ENCODE data around the gene OR1L4.

The OR1L4 gene, protein sequence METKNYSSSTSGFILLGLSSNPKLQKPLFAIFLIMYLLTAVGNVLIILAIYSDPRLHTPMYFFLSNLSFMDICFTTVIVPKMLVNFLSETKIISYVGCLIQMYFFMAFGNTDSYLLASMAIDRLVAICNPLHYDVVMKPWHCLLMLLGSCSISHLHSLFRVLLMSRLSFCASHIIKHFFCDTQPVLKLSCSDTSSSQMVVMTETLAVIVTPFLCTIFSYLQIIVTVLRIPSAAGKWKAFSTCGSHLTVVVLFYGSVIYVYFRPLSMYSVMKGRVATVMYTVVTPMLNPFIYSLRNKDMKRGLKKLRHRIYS

DNA sequence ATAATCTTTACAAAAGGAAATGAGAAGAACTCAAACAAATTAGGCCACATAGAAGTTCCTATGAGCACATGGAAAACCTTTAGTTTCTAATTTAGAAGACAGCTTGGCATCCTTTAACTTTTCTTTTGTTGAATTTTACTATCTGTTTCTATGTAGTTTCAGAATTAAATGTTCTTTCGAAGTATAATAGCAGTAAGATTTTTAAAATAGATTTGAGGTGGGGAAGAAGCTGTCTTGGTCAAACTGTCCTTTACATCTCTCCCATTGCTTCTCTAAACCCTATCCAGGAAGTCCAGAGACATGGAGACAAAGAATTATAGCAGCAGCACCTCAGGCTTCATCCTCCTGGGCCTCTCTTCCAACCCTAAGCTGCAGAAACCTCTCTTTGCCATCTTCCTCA, at the start of gene OR1L4:
TSS of gene OR1L4 (plus strand) at position 301 of the 400 bp plus-strand sequence. CDS start at position 301, 0 bp downstream.
- no peak for DNase-seq (ENCODE audit: low read depth)

DNA sequence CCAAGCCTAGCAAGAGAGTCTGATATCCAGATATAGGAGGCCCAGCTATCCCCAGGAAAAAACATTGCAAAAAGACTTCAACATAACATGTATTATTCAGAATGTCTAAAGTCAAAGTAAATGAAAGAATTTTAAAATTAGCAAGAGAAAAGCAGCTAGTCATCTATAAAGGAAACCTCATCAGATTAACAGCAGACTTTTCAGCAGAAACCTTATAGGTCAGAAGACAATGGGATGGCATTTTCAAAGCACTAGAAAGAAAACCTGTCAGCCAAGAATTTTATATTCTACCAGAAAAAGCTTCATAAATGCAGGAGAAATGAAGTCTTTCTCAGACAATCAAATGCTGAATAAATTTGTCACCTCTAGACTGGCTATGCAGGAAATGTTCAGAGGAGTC, 38.9 kb upstream of the OR1L4 start:
- DNase-seq (ENCODE audit: low read depth) = no peak

DNA sequence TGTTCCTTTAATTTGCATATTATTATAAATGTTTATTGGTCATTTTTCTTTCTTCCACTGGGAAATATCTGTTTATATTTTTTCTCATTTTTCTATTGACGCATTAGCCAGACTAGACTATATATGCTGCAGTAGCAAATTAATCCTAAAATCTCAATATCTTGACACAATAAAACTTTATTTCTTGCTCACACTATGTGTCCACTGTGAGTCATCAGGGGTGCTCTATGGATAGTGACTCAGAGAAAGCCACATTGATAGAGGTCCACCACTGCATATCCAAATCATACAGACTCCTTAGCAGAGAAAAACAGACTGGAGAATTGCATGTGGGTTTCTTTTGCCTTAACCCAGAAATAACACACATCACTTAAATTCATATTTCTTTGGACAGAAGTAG, 28.1 kb upstream of the OR1L4 start:
- no peak for DNase-seq (ENCODE audit: low read depth)

DNA sequence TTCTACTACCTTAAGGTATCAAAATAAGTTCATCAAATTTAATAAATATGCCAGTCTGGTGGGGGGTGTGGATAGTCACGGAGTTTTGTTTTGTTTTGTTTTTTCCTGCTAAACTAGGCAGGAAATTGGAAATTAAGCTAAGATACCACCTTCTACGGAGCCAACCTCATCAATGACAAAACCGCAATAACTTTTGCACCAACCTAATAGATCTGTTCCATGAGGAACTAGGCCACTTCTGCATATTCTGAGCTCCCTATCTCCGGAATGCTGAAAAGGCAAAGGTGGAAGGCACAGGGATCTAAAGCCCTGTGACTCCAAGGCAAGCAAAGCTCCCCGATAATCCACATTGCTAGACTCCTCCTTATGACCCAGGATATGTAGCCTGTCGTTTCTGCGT, 5.8 kb upstream of the OR1L4 start:
- DNase-seq (ENCODE audit: low read depth) = no peak

DNA sequence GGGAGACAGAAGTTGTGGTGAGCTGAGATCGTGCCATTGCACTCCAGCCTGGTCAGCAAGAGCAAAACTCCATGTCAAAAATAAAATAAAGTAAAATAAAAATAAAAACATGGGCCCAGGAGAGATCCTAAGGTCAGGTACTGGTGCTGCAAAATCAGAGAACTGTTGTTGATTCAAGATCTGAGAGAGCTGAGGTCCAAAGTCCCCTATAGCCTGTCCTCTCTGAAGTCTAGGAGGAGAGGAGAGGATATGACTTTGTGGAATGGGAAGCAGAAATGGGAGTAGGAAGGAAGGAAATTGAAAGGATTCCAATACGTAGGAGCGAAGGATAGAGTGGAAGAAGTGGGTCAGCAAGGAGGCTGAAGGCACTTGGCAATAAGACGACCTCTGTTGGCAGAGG, 4.6 kb upstream of the OR1L4 start:
- DNase-seq (ENCODE audit: low read depth) = no peak

DNA sequence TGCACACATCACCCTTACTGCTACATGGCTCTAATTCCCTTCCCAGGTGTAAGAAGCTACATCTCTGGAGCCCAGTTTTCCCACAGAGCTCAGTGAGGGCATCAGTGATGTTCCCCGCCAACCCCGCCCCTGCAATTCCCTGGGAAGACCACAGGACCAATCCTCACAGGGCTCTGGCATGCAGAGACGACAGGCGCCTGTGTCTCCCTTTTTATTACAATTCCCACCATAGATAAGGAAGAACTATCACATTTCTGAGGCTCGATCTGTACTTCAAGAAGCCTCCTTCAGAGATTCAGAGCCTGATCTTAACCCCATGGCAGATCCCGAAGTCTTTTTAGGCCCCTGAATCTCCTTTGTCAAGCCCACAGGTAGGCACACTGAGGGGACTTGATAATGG, 18.2 kb downstream of the OR1L4 start, which contains the start of gene OR1L6:
TSS of gene OR1L6 (plus strand) at position 301 of the 400 bp plus-strand sequence. CDS start 7,545 bp downstream, outside the sequence.
- no peak for DNase-seq (ENCODE audit: low read depth)

DNA sequence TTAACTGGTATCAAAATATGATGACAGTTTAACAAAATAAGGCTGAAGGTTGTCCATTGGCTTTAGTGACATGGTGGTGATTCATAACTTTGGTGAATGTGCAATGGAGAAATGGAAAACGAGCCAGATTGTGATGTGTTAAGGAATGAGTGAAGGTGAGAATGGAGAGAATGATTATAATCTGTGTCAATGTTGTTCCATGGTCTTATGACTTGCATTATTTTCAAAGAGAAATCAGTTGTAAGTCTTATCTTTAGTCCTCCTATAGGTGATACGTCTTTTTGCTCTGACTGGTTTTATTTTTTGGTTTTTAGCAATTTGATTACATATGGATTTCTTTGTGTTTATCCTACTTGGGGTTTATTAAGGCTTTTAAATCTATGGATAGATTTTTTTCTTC, 31.0 kb downstream of the OR1L4 start:
- no peak for DNase-seq (ENCODE audit: low read depth)

DNA sequence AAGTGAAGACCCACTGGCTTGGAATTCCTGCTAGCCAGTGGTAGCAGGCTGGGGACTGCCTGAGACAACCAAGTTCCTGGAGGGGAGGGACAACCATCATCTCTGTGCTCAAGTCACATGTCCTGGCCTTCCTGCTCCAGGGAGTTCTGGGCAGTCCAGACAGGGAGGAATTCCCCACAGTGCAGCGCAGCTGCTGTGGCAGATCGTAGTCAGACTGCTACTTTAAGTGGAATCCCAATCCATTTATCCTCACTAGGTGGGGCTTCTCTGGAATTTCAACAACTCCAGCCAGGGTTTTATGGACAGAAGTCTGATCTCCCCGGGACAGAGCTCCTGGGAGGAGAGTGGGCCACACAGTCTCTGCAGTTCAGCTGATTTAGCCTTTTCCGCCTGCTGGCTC, 44.0 kb downstream of the OR1L4 start:
- DNase-seq (ENCODE audit: low read depth) = no peak

Data from activated T-cell treated with anti-CD3 and anti-CD28 coated beads for 24 hours (primary cell).